Stimulated activated CD8-positive, alpha-beta memory T cell treated with anti-CD3 and anti-CD28 coated beads, Interleukin-7, amount 100 ng/mL, for 24 hours (primary cell): ENCODE data around the gene CUL1.

Experiments
- DNase-seq: peaks from one replicate; pipeline ENCODE4 v3.0.0-alpha.2; 2020; ENCODE audit warnings: low read depth

The CUL1 gene

DNA sequence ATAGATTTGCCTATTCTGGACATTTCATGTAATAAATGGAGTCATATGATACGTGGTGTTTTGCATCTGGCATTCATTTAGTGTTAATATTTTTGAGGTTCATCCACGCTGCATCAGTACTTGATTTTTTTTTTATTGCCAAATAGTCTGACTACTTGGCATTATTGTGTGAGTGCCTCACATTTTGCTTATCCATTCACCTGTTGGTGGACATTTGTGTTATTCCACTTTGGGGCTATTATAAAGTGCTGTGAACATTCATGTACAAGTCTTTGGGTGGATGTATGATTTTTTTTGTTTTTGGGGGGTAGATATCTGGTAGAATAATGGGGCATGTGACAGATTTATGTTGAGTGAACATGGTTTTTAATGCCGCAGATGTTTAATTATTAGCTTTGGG is 19.7 kb downstream of the CUL1 start:
- no peak for DNase-seq

DNA sequence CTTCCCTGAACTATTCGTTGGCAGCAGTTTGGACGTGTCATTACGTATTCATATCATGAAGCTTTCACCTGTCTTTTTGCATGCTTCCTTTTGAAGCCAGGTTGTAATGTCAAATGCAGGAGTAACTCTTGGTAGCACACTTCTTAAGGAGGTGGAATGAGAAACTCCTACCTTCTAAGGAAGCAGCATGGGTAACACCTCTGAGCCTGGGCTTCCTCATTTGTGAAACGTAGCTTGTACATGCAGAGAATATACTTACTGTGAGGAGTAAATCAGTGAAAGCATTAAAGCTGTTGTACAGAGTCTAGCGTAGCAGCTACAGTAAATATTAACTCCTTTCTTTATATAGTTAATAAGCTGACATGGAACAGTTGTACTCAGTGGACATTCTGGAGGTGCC is 21.1 kb downstream of the CUL1 start:
- no peak for DNase-seq

DNA sequence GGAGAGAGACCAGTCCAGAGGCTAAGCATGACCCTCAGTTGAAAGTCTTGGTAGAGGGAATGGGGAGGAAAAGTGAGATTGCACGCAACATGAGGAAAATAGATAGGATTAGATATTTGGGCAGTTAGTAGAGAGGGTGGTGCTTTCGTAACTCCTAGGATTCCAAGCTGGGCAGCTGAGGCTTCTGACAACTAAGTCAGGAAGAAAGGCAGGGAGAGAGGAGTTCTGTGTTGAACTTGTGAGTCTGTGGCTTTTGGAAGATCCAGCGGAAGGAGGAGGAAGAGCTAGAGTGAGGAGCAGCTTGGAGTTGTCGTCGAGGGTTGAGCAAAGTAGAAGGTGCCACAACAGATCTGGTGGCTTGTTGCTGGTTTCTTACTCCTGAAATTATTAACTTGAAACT is 21.8 kb downstream of the CUL1 start:
- no peak for DNase-seq

DNA sequence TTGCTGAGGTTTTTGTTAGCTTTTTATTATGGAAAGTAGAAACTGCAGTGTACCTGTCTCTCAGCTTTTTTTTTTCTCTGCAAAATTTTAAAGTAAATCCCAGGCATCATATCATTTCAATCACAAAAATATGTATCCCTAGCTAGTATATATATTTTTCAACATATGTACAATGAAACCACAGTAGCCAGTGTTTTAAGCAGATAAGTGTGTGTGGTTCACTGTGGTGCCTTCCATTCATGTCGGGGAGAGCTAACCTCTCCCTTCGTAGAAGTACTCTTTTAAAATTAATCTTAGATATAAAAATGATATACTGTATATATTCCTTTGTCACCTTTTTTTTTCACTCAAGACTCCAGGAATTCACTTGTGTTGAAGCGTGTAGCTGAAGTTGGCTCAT is 22.7 kb downstream of the CUL1 start:
- no peak for DNase-seq

DNA sequence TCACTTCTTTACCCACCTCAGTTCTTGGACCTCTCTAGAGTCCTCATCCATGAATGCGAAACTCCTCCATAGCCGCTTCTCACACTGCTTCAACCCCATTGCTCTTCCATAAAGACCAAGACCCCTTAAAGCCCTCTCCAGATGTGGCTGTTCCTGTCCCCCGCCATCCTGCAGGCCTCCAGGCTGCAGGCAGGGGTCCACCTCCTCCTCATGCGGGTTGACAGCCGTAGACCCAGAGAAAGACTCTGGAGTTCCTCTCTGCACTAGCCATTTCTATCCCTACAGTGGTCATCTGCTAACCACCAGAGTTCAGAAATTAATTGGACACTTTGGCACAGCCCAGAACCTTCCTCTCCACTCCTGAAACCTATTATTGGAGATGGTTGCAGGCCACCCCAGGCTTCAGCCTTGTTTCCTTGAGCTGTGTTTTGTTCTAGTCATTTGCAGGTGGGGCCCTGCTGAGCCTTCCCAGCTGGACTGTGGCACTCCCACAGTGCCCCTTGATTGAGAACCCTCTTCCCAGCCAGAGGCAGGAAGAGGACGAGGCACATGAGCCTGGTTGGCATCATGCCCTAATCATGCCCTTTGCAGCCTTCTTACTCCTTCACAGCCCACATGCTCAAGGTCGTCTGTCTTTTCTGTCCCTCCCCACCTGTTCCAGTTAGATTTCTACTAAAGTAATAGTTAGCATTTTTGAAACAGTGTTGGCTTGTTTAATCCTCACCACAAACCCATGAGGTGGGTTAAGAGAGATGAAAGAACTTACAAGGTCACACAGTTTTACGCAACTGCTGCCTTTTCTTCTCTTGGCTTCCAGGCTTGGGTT is 23.9 kb downstream of the CUL1 start:
- DNase-seq: no peak

DNA sequence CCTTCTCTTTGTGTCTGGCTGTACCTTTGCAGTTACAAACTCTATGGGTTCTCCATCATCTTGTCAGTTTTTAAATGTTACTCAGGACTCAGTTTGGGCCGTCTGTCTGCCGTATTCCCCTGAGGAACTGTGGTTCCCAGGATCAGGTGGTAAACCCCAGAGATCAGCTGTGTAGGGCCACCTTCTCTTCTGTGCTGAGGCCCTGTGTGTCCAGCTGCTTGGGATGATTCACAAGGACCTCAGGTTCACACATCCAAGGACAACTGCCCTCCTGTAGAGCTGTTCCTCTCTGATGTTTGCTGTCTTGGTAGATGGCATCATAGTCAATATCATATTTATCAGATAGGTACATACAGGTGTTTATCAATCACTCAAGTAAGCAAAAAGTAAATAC is 24.5 kb downstream of the CUL1 start:
- DNase-seq: no peak

DNA sequence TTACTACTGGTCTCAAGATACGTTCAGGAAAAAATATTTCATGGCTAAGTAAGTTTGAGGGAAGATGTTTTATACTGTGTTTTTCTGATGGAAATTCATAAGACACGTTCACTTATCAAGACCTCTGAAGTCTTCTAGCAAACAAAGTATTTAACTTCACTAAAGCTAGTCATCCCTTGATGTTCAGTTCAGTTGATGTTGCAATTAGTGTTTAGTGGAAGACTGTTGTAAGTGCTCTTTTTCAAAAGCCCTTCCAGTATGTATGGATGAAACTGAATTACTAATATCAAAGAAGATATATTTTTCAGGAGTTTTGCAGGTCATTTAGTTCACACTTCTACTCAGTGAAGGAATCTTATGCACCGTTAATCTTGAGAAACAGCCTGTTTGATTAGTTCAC is 25.1 kb downstream of the CUL1 start:
- DNase-seq: no peak

DNA sequence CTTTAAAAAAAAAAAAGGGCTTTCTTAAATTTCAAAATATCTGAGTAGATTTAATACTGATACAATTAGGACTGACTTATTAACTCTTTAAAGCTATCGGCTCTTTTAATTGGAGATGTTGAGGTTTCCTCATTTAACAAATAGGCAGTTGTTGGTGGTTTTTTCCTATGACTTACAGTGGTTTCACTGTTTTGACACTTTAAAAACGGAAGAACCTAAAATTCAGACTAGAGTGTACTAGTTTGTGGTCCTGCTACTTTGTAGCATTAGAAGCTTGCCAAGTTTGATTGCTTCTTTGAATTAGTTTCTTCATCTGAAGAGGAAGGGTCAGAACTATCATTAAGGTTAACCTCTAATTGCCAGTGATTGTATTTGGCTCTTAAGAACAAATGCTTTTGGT is 27.7 kb downstream of the CUL1 start:
- DNase-seq: no peak

DNA sequence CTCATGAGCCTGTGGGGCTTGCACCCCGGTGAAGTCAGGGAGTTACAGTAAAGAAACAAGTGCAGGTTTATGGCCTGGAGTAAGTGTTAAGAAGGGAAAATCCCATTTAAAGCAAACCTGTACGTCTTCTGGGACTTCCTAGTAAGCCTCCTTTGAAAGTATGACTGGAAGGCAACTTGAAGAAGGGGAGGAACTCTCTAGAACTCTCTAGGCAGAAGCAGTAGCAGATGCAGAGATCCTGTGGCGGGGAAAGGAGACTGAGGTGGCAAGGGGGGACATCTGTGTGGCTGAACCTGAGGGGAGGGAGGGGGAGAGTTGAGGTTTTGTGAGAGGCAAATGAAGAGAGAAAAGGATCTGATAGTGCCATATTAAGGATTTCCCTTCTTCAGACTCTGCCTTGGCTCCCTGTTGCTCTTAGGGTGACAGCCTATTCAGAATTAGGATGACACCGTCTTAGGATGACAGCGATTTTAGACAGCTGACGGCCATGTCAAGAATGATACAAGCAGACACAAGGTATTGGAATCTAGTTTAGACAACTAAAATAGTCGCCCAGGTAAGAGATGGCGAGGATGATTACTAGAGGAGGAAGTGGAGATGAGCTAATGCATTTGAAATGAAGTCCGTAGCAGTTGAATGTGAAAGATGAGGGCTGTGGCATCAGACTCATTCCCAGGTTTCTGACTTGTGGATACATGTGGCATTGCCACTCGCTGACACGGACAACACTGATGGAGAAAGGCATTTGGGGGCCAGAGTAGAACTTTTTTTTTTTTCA is 29.0 kb downstream of the CUL1 start:
- no peak for DNase-seq

DNA sequence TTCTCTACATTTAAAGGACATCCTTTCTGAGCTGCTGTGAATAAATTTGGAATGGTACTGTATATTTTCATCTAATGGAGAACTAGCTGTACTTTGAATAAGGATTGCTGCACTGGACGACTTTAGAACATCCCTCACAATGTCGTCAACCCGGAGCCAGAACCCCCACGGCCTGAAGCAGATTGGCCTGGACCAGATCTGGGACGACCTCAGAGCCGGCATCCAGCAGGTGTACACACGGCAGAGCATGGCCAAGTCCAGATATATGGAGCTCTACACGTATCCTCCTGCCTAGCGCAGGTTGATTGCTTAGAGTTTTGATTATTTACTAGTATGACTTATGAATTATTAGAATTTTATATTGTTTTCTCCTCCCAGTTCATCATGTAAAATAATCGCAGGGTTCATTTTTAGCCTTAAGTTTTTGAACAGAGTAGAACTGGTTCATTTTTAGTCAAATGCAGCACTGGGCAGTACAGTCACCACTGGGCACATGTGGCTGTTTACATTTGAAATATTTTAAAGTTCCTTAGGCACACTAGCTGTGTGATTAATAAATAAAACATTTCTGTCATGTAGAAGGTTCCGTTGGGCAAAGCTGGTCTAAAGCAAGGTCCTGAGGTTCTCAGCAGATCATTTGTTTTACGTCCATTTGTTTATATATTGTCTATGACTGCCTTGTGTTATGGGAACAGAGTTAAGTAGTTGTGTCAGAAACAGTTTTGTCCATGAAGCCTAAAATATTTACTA is 31.5 kb downstream of the CUL1 start:
- no peak for DNase-seq

DNA sequence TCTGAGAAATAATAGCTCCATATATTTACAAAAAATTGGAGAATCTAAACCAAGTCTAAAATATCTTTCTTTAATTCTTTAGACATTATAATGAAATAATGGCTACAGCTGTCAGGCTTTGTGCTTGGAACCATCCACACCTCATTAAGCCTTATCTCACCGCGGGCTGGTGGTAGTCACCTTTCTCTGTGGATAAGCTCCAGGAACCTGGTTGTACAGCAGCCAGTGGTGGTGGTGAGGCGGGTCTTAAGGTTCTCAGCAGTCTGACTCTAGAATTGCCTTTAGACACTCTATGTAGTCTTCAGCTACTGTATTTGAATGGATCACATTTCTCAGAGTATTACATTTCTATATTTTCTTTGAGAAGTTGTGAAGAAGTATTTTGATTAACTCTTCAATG is 34.2 kb downstream of the CUL1 start:
- DNase-seq: no peak

DNA sequence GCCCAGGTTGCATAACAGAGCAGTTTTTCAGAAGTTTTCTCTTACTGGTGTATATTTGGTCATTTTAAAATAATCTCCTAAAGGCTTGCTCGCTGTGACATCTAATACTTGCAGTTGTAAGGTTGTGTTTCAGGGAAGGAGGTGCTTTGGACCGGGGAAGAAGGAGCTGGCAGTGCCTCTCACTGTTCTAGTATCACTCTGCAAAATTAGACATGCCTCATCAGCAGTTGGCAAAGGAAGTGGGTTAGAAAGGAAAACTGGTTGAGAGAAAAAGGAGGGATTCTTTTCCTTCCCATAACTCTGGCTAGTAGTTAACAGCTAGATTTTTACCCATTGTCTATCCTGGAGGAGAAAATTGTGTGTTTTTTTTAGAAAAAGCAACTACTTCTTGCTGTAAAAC is 34.8 kb downstream of the CUL1 start:
- DNase-seq: no peak

DNA sequence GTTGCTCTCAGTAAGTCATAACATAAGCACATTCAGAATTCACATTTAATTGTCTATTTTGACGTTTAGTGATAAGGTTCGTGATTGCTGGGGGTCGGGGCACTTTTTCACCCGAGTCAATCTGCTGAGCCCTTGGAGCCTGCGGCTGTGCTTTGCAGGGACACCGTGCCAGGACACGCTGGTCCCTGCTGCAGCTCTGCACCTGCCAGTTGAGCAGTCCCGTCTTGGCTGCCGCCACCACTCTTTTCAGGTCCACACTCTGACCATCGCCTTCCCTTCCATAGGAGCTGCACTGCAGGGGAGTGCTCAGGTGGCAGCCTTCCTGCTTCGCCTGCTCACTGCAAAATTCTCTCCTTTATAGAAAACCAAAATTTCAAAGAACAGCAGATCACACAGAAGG is 36.4 kb downstream of the CUL1 start:
- no peak for DNase-seq

DNA sequence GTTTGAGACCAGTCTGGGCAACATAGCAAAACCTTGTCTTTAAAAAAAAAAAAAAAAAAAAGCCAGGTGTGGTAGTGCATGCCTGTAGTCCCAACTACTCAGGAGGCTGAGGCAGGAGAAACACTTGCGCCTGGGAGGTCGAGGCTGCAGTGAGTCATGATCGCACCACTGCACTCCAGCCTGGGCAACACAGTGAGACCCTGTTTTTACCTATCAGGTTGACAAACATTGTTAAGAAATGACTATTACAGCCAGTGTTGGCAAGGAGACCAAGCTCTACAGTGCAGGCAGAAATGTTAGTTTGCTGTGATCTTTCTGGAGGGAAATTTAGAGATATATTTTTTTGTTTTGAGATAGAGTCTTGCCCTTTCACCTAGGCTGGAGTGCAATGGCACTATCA is 37.3 kb downstream of the CUL1 start:
- DNase-seq: no peak

DNA sequence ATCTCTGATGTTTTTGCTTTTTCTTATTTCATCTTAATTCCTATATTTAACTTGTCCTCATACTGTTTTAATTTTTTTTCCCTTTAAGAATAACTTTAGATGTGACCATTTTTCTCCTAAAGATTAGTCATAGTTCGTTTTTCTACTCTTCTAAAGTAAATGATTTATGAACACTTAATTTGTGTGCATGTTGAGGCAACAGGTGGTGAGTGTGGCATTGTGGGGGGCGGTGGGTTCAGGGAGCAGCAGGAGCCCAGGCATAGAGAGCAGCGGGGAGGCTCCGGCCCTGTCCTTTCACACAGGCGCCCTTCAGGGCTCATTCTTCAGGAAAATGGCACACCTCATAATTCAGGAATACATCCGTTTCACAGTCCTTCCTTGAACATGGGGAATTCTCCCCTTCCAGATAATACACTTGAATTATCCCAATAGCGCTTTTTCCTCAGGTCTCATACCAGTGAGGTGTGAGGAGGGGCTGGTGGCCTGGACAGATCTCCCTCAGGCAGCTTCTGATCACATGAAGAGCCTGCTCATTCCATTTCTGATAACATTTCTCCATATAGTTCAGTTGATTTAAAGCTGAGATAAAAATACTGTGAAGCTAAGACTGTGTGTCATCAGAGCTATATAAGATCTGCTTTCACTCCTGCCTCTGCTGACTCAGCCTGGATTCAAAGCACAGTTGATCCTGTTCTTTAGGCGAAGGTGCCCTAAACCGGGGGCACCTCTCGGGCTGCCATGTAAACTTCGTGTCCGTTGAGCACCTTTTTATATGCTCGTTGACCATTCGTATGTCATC is 40.2 kb downstream of the CUL1 start:
- DNase-seq: no peak

DNA sequence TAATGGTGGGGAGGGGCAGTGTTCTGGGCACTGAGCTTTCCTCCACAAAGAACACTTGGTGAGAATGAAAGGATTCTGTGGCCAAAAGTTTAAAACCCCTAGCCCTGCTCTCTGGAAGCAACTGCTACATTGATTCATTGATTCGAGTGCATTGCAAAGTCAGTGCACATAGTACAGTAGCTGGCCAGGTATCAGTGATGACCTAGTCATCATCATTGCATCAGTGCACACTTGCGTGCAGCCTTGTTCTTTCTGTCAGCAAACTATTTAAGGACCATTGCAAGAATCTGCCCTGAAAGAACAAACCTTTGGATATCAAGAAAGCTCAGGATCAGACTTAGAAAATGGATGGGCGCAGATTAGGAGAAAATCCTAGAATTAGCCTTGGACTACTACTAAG is 47.4 kb downstream of the CUL1 start:
- no peak for DNase-seq

DNA sequence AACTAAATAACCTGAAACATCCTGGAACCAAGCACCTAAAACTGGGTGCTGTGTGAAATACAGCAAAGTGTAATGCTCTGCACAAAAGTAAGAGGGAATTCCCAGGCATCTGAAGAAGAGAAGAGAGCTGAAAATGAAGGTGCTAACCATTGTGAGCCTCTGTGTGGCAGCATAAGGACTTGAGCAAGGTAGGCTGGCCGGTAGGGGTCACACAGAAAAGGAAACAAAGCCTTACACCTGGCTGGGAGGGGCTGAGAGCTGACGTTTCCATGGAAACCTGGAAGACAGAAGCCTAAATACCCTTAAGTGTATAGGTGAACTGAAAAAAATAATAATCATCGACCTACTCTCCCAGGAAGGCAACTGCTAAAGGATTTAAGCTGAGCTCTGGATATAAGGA is 48.6 kb downstream of the CUL1 start:
- no peak for DNase-seq

DNA sequence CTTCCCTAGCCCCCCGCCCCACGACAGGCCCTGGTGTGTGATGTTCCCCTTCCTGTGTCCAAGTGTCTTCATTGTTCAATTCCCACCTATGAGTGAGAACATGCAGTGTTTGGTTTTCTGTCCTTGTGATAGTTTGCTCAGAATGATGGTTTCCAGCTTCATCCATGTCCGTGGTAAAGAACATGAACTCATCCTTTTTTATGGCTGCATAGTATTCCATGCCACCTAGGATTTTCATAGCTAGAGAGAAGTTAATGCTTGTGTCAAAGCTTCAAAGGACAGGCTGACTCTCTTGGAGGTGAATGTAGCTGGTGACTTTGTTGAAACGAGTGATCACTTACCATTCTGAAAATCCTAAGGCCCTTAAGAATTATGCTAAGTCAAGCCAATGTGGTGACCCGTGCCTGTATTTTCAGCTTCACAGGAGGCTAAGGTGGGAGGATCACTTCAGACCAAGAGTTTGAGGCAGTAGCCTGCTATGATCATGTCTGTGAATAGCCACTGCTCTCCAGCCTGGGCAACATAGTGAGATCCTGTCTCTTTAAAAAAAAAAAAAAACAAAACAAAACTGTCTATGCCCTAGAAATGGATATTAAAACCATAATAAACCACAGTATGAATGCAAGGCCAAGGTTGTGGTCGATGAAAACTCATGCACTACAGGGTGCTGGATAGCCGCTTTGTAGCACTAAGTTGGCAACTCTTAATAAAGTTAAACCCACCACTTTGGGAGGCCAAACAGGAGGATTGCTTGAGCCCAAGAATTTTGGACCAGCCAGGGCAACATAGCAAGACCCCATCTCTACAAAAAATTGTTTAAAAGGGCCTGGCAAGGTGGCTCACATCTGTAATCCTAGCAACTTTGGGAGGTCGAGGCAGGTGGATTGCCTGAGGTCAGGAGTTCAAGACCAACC is 52.0 kb downstream of the CUL1 start:
- no peak for DNase-seq

DNA sequence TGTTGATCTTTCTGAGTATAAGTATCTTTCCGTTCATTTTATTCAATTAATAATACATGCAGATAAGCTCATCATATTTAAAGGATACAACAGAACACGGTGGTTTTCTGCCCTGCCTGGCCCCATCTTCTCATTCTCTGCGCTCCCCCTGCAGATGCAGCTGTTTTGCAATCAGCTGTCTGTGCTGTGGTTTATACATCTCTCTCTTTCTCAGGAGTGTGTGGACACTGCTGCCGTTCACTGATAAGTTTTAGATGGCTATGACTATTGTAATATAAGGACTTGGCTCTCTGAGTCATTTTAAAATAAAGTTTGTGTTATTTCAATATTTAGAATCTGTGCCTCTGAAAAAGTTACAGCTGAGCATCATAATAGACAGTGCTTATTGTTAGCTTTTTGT is 54.5 kb downstream of the CUL1 start:
- DNase-seq: no peak

DNA sequence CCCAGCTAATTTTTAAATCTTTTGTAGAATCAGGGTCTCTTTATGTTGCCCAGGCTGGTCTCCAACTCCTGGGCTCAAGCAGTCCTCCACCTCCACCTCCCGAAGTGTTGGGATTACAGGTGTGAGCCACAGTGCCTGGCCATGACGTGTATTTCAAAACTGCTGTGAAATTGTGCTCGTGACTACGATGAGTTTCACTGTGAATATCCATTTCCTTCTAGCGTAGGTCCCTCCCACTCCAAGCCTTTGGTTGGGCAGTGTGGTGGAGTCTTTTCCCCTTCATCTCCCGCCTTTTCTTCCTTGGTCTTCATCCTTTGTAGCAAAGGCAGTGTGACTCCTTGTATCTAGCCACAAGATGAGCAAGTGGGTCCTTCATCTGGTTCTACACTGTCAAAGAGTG is 56.2 kb downstream of the CUL1 start:
- no peak for DNase-seq
